Vagina (tissue), 2 donors: ENCODE measurements around the gene ANKRD49. TPM values are rescaled to one million over a fixed set of nuclear protein-coding genes. Genes with fewer than 3 reads are reported as not detected.

ENCODE experiments used
- DNase-seq, 2 donors: peaks; one replicate each; pipeline ENCODE4 v3.0.0-alpha.2; 2017; ENCODE audit errors: extremely low spot score in 2 of 2
- H3K27ac ChIP-seq: fragments of 200-600 bp; sonication (generic); one replicate; pipeline ENCODE4 v1.5.1; 2019
- H3K27me3 ChIP-seq: fragments of 200-600 bp; sonication (generic); one replicate; pipeline ENCODE4 v1.5.1; 2019
- H3K36me3 ChIP-seq, 2 donors: fragments of 200-600 bp; sonication (generic); one replicate each; pipeline ENCODE4 v1.5.1; 2017 to 2019
- H3K4me1 ChIP-seq: fragments of 200-600 bp; sonication (generic); one replicate; pipeline ENCODE4 v1.5.1; 2019
- H3K4me3 ChIP-seq, 2 donors: fragments of 200-600 bp; sonication (generic); 1 replicate in 1 of 2; 2 replicates in 1 of 2; pipeline ENCODE4 v1.5.1; 2016 to 2019
- H3K9me3 ChIP-seq: fragments of 200-600 bp; sonication (generic); one replicate; pipeline ENCODE4 v1.5.1; 2019
- CTCF ChIP-seq, 3 experiments: fragments of 450-650 bp in 2 of 3; fragments of 200-600 bp in 1 of 3; sonication (generic) in 1 of 3; IDR thresholded peaks; one replicate each; pipeline ENCODE4 v1.5.1; 2017 to 2019; ENCODE audit warnings: antibody characterized with exemption in 3 of 3, mild to moderate bottlenecking in 2 of 3, moderate library complexity in 2 of 3
- POLR2A ChIP-seq, 2 donors: fragments of 450-650 bp; IDR thresholded peaks; one replicate each; pipeline ENCODE4 v1.6.1; 2017; ENCODE audit warnings: antibody characterized with exemption in 2 of 2, mild to moderate bottlenecking in 2 of 2, moderate library complexity in 2 of 2
- POLR2AphosphoS5 ChIP-seq, 2 donors: sonication (generic); formaldehyde crosslinking; IDR thresholded peaks; one replicate each; pipeline ENCODE4 v1.9.0; 2017; ENCODE audit warnings: antibody characterized with exemption in 2 of 2, mild to moderate bottlenecking in 2 of 2, low read depth in 1 of 2; ENCODE audit not compliant: insufficient read depth in 1 of 2
- intact Hi-C: fragments of 100-400 bp; cut with DNase I; formaldehyde crosslinking; loops from one replicate; pipeline ENCODE4 v1.15.1; 2023
- total RNA-seq: library from RNA; depleted of rRNA; stranded (reverse); fragments of >200 nt; gene quantifications from one replicate; pipeline ENCODE4 v1.2.3, GENCODE V29; 2016

The ANKRD49 gene
- total RNA-seq, 1 donor from 2014 or later, result 12.5 TPM

DNA sequence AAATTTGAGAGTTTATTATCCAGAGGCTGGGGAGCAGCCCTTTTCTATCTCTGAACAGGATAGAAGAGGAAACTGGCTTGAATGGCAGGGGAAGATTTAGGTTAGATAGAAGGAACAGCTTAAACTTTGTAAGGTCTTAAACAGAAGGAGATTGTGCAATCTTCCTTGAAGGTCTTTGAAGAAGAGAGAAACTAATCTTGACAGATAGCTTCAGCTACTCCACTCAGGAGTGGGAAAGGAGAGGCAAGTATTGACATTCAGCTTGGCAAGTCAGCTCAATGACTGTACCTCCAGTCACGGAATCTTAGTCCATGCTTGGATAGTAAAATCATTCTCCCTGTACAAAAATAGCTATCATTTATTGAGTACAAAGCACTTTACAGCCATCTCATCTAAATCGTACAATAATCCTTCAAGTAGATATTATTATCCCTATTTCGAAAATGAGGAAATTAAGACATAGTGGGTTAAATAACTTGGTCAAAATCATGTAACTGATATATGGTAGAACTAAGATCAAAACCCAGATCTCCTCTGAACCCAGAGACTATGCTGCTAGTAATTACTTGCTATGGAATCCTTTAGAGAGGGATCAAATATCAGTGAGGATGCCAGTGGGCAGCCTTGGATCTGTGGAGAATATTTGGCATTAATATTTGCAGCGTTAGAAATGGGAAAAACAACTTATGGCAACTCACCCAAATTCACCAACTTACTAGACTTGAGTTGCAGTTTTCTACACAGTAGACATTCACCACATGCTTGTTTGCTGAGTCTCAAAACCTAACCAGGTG is 33.1 kb downstream of the ANKRD49 start:
- Histone ChIP-seq H3K4me1 (no peaks in the 10 kb centered on the region), H3K9me3 (no peaks in the 10 kb centered on the region), H3K27ac (no peak overlapping the region), H3K27me3 (no peaks in the 10 kb centered on the region), H3K4me3 (no peak overlapping the region), H3K36me3 (no peaks in the 10 kb centered on the region)
- DNase-seq, result no peak
- intact Hi-C loops, result no loop called here
- TF ChIP-seq POLR2A (IDR thresholded peaks at IDR 0.05) (no peak), CTCF (IDR thresholded peaks at IDR 0.05) (no peak), POLR2AphosphoS5 (IDR thresholded peaks at IDR 0.05; ENCODE audit: insufficient read depth in 1 of 2, low read depth in 1 of 2) (no peak)

- Histone ChIP-seq H3K27ac (no peak overlapping the region), H3K4me1 (no peaks in the 10 kb centered on the region), H3K27me3 (no peaks in the 10 kb centered on the region), H3K36me3 (no peaks in the 10 kb centered on the region), H3K4me3 (no peak overlapping the region), H3K9me3 (no peaks in the 10 kb centered on the region)
- intact Hi-C loops, result no loop called here
- TF ChIP-seq POLR2AphosphoS5 (IDR thresholded peaks at IDR 0.05; ENCODE audit: insufficient read depth in 1 of 2, low read depth in 1 of 2) (no peak), POLR2A (IDR thresholded peaks at IDR 0.05) (no peak), CTCF (IDR thresholded peaks at IDR 0.05) (no peak)
- DNase-seq, result no peak
Measured at GRCh38 chr11:94528551-94528950, 34.8 kb downstream of the ANKRD49 start.

- H3K9me3 ChIP-seq, result no peaks in the 10 kb centered on the region
- no peak overlapping the region for H3K4me3 ChIP-seq
- TF ChIP-seq CTCF (IDR thresholded peaks at IDR 0.05), result no peak
- TF ChIP-seq POLR2AphosphoS5 (IDR thresholded peaks at IDR 0.05; ENCODE audit: insufficient read depth in 1 of 2, low read depth in 1 of 2), result no peak
- no peak for TF ChIP-seq POLR2A (IDR thresholded peaks at IDR 0.05)
- intact Hi-C loops, result no loop called here
- no peaks in the 10 kb centered on the region for H3K36me3 ChIP-seq
- H3K27ac ChIP-seq, result no peak overlapping the region
- H3K4me1 ChIP-seq, result no peaks in the 10 kb centered on the region
- DNase-seq, result no peak
- H3K27me3 ChIP-seq, result no peaks in the 10 kb centered on the region
Measured at GRCh38 chr11:94532211-94532610, 38.4 kb downstream of the ANKRD49 start.

DNA sequence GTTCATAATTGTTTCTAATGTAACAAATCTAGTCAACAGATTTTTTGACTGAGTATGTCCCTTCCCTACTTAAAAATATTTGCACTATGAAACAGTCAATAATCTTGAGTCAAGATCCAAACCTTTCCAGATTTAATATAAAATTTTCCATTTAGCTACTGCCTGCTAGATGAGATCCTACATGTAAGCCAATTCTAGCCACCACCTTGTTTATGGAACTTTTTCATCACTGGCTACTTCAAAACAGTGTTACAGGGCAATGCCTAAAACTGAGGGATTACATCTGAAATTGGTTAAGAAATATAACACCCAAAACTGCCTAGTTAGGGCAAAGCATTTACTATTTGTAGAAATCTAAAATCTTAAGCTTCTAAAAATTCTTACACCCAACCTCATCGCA is 39.4 kb downstream of the ANKRD49 start:
- H3K9me3 ChIP-seq, result no peaks in the 10 kb centered on the region
- no peak overlapping the region for H3K4me3 ChIP-seq
- no peak for DNase-seq
- H3K27me3 ChIP-seq, result no peaks in the 10 kb centered on the region
- H3K36me3 ChIP-seq, result no peaks in the 10 kb centered on the region
- TF ChIP-seq CTCF (IDR thresholded peaks at IDR 0.05) (no peak), POLR2AphosphoS5 (IDR thresholded peaks at IDR 0.05; ENCODE audit: insufficient read depth in 1 of 2, low read depth in 1 of 2) (no peak), POLR2A (IDR thresholded peaks at IDR 0.05) (no peak)
- H3K4me1 ChIP-seq, result no peaks in the 10 kb centered on the region
- intact Hi-C loops, result no loop called here
- H3K27ac ChIP-seq, result no peak overlapping the region
